NCI-H526 (cell line): ENCODE measurements around the gene ISG20L2.
A peak's percentile ranks its signal among the peaks of the same experiment; 100 is the strongest.
"Not testable (repeated sequence)": the region's sequence is repeated elsewhere in the genome, so short reads cannot be mapped to it uniquely, and the experiment has no call there.

ENCODE experiments used
- DNase-seq, 2 experiments: peaks; one replicate each; lab custom pipeline; 2025; lab: John Stamatoyannopoulos, UW

The ISG20L2 gene

GRCh38 chr1:156728599-156729462, at the start of gene ISG20L2:
Gene ISG20L2 (minus strand): TSS chr1:156728766. CDS start chr1:156727652, 1,114 bp downstream.
- DNase-seq, result peak; percentile 98 to 100

GRCh38 chr1:156777573-156777972, 49.0 kb upstream of the ISG20L2 start:
- no peak for DNase-seq

- no peak for DNase-seq
Observed at GRCh38 chr1:156776942-156777341, 48.4 kb upstream of the ISG20L2 start.

- no peak for DNase-seq
Observed at GRCh38 chr1:156775799-156776198, 47.2 kb upstream of the ISG20L2 start.

- peak in 1 of 2 experiments; percentile 19 for DNase-seq
Observed at GRCh38 chr1:156773607-156774006, 45.0 kb upstream of the ISG20L2 start.

GRCh38 chr1:156772728-156773497, 44.3 kb upstream of the ISG20L2 start:
- DNase-seq, result no peak

GRCh38 chr1:156772222-156772621, 43.7 kb upstream of the ISG20L2 start:
- DNase-seq, result no peak

- DNase-seq, result no peak
Observed at GRCh38 chr1:156768610-156769295, 40.2 kb upstream of the ISG20L2 start.

GRCh38 chr1:156767879-156768604, 39.5 kb upstream of the ISG20L2 start:
- peak in 1 of 2 experiments; percentile 39 for DNase-seq

GRCh38 chr1:156767101-156767878, 38.7 kb upstream of the ISG20L2 start, which contains the start of gene PRCC:
Gene PRCC (plus strand): TSS chr1:156767535. CDS start chr1:156767772, 237 bp downstream.
- peak; percentile 100 for DNase-seq

GRCh38 chr1:156766298-156767100, 37.9 kb upstream of the ISG20L2 start:
- DNase-seq, result no peak

- no peak for DNase-seq
Observed at GRCh38 chr1:156765666-156766065, 37.1 kb upstream of the ISG20L2 start.

GRCh38 chr1:156765136-156765535, 36.6 kb upstream of the ISG20L2 start:
- not testable (repeated sequence) for DNase-seq

GRCh38 chr1:156760796-156761104, 32.2 kb upstream of the ISG20L2 start:
- no peak for DNase-seq

- DNase-seq, result no peak
Observed at GRCh38 chr1:156760092-156760795, 31.7 kb upstream of the ISG20L2 start.

- DNase-seq, result not testable (repeated sequence)
Observed at GRCh38 chr1:156757572-156758253, 29.1 kb upstream of the ISG20L2 start.

- no peak for DNase-seq
Observed at GRCh38 chr1:156756355-156756754, 27.8 kb upstream of the ISG20L2 start.

- no peak for DNase-seq
Observed at GRCh38 chr1:156755527-156755950, 27.0 kb upstream of the ISG20L2 start.

- DNase-seq, result peak; percentile 59 to 77
Observed at GRCh38 chr1:156754219-156754618, 25.7 kb upstream of the ISG20L2 start.
